Hematopoietic multipotent progenitor cell treated with erythropoietin and hydrocortisone succinate and interleukin-3 and kit ligand, for 17 days (in vitro differentiated cells): Measurements from ENCODE around the gene C13orf46.
A peak's percentile ranks its signal among the peaks of the same experiment; 100 is the strongest.
"Not testable (repeated sequence)": the region's sequence is repeated elsewhere in the genome, so short reads cannot be mapped to it uniquely, and the experiment has no call there.

Experiments used
- DNase-seq: peaks from one replicate; pipeline ENCODE4 v3.0.0-alpha.2; 2015; ENCODE audit warnings: low spot score

Gene C13orf46

GRCh38 chr13:113973218-113974164 is at the start of gene C13orf46:
C13orf46 (minus strand) TSS chr13:113974076; CDS start chr13:113973997, 79 bp downstream.
- DNase-seq, result no peak

GRCh38 chr13:114022876-114023275 is 49.0 kb upstream of the C13orf46 start:
- DNase-seq, result no peak

- no peak for DNase-seq
Observed at GRCh38 chr13:114022309-114022669, 48.4 kb upstream of the C13orf46 start.

- DNase-seq, result no peak
Observed at GRCh38 chr13:114021464-114022308, 47.8 kb upstream of the C13orf46 start.

- no peak for DNase-seq
Observed at GRCh38 chr13:114020750-114021463, 47.0 kb upstream of the C13orf46 start.

- not testable (repeated sequence) for DNase-seq
Observed at GRCh38 chr13:114020134-114020533, 46.3 kb upstream of the C13orf46 start.

GRCh38 chr13:114019367-114019766 is 45.5 kb upstream of the C13orf46 start:
- peak; percentile 40 for DNase-seq

GRCh38 chr13:114018461-114019055 is 44.7 kb upstream of the C13orf46 start:
- no peak for DNase-seq

- DNase-seq, result no peak
Observed at GRCh38 chr13:114017966-114018365, 44.1 kb upstream of the C13orf46 start.

GRCh38 chr13:114017028-114017630 is 43.3 kb upstream of the C13orf46 start:
- no peak for DNase-seq

GRCh38 chr13:114016321-114017027 is 42.6 kb upstream of the C13orf46 start:
- no peak for DNase-seq

GRCh38 chr13:114015969-114016295 is 42.1 kb upstream of the C13orf46 start:
- DNase-seq, result no peak

- DNase-seq, result no peak
Observed at GRCh38 chr13:114015111-114015968, 41.5 kb upstream of the C13orf46 start.

GRCh38 chr13:114013952-114014629 is 40.2 kb upstream of the C13orf46 start:
- no peak for DNase-seq

- no peak for DNase-seq
Observed at GRCh38 chr13:114013336-114013735, 39.5 kb upstream of the C13orf46 start.

GRCh38 chr13:114012921-114013320 is 39.0 kb upstream of the C13orf46 start:
- DNase-seq, result no peak

GRCh38 chr13:114012141-114012540 is 38.3 kb upstream of the C13orf46 start:
- no peak for DNase-seq

GRCh38 chr13:114011226-114011625 is 37.4 kb upstream of the C13orf46 start:
- DNase-seq, result no peak

- no peak for DNase-seq
Observed at GRCh38 chr13:114010401-114011101, 36.7 kb upstream of the C13orf46 start.
